K562 (cell line): ENCODE data around the gene APLP1. TPM values are rescaled to one million over a fixed set of nuclear protein-coding genes. Genes with fewer than 3 reads are reported as not detected.

Experiments
- BCOR ChIP-seq: fragments of 450-650 bp; IDR thresholded peaks from 2 replicates; pipeline ENCODE4 v1.6.1; 2016
- BRCA1 ChIP-seq, 2 experiments: fragments of 450-650 bp in 1 of 2; sonication (generic) in 1 of 2; formaldehyde crosslinking in 1 of 2; IDR thresholded peaks; 2 replicates each; pipeline versions ENCODE4 v1.5.0 to v1.6.1; 2017 to 2020; ENCODE audit warnings: mild to moderate bottlenecking in 1 of 2, missing genetic modification reagents in 1 of 2
- CCAR2 ChIP-seq: fragments of 200-400 bp; formaldehyde crosslinking; IDR thresholded peaks from 2 replicates; pipeline ENCODE4 v1.6.1; 2017; ENCODE audit warnings: mild to moderate bottlenecking, low read depth, low read length
- CHD4 ChIP-seq: fragments of 200-600 bp; sonication (generic); IDR thresholded peaks from 3 replicates; pipeline ENCODE4 v1.6.1; 2012; ENCODE audit warnings: low read depth, mild to moderate bottlenecking, mixed read lengths, low read length, inconsistent platforms; ENCODE audit not compliant: insufficient read depth, insufficient replicate concordance, poor library complexity, severe bottlenecking
- FOXK1 ChIP-seq: sonication (generic); formaldehyde crosslinking; IDR thresholded peaks from 2 replicates; pipeline ENCODE4 v1.8.0; 2022; ENCODE audit warnings: missing genetic modification reagents, mild to moderate bottlenecking, borderline replicate concordance
- GABPB2 ChIP-seq: fragments of 250-450 bp; sonication (Bioruptor Pico); conservative IDR thresholded peaks from 2 replicates; pipeline ENCODE4 v1.5.1; 2021; ENCODE audit warnings: mild to moderate bottlenecking
- MTF1 ChIP-seq: fragments of 250-450 bp; sonication (Bioruptor Pico); IDR thresholded peaks from 2 replicates; pipeline ENCODE4 v1.9.0; 2021; ENCODE audit warnings: moderate library complexity, mild to moderate bottlenecking, inconsistent platforms, borderline replicate concordance
- MXD1 ChIP-seq: fragments of 250-450 bp; sonication (Bioruptor Pico); IDR thresholded peaks from 2 replicates; pipeline ENCODE4 v1.8.0; 2021; ENCODE audit warnings: borderline replicate concordance, mild to moderate bottlenecking, moderate library complexity; ENCODE audit not compliant: poor library complexity, severe bottlenecking
- MYNN ChIP-seq, 2 experiments: sonication (generic); formaldehyde crosslinking in 1 of 2; IDR thresholded peaks; 2 replicates each; pipeline versions ENCODE4 v1.5.0 to v1.6.1; 2016 to 2020; ENCODE audit warnings: antibody characterized with exemption in 1 of 2, missing genetic modification reagents in 1 of 2
- NBN ChIP-seq: fragments of 450-650 bp; IDR thresholded peaks from 2 replicates; pipeline ENCODE4 v1.6.1; 2016; ENCODE audit warnings: low read depth, mild to moderate bottlenecking
- NR1H2 ChIP-seq: sonication (generic); formaldehyde crosslinking; IDR thresholded peaks from 2 replicates; pipeline ENCODE4 v1.4.0; 2020; ENCODE audit warnings: mild to moderate bottlenecking, missing genetic modification reagents
- PCBP2 ChIP-seq: fragments of 200-400 bp; formaldehyde crosslinking; IDR thresholded peaks from 2 replicates; pipeline ENCODE4 v1.6.1; 2018; ENCODE audit warnings: low read length, low read depth, mild to moderate bottlenecking, moderate library complexity; ENCODE audit not compliant: poor library complexity, severe bottlenecking
- RBM15 ChIP-seq: fragments of 200-400 bp; formaldehyde crosslinking; IDR thresholded peaks from 2 replicates; pipeline ENCODE4 v1.6.1; 2018; ENCODE audit warnings: mild to moderate bottlenecking, low read length, moderate library complexity; ENCODE audit not compliant: insufficient read depth
- RBM34 ChIP-seq: fragments of 200-400 bp; formaldehyde crosslinking; IDR thresholded peaks from 2 replicates; pipeline ENCODE4 v1.6.1; 2018; ENCODE audit warnings: low read length, borderline replicate concordance; ENCODE audit not compliant: insufficient read depth
- YBX1 ChIP-seq: fragments of 450-650 bp; IDR thresholded peaks from 2 replicates; pipeline ENCODE4 v1.7.1; 2016; ENCODE audit warnings: mild to moderate bottlenecking
- ZBTB12 ChIP-seq: fragments of 250-450 bp; sonication (Bioruptor Pico); IDR thresholded peaks from 2 replicates; pipeline ENCODE4 v1.4.0; 2020
- ZFP1 ChIP-seq: fragments of 450-650 bp; formaldehyde crosslinking; IDR thresholded peaks from 2 replicates; pipeline ENCODE4 v1.4.0; 2020; ENCODE audit warnings: mild to moderate bottlenecking, mixed read lengths
- ZNF124 ChIP-seq: sonication (generic); formaldehyde crosslinking; IDR thresholded peaks from 2 replicates; pipeline ENCODE4 v1.8.1; 2022; ENCODE audit warnings: missing genetic modification reagents
- ZNF282 ChIP-seq: sonication (generic); formaldehyde crosslinking; IDR thresholded peaks from 2 replicates; pipeline ENCODE4 v1.8.1; 2023; ENCODE audit warnings: missing genetic modification reagents
- ZNF316 ChIP-seq: fragments of 450-650 bp; IDR thresholded peaks from 2 replicates; pipeline ENCODE4 v1.6.1; 2016
- ZNF76 ChIP-seq: fragments of 250-450 bp; sonication (Bioruptor Pico); IDR thresholded peaks from 2 replicates; pipeline ENCODE4 v1.4.0; 2020; ENCODE audit warnings: mild to moderate bottlenecking, moderate library complexity, borderline replicate concordance
- ZNF766 ChIP-seq: fragments of 200-800 bp; sonication (Bioruptor generic); conservative IDR thresholded peaks from 2 replicates; pipeline ENCODE4 v1.6.1; 2016; ENCODE audit warnings: missing genetic modification characterization, missing compliant biosample characterization
- polyA plus RNA-seq, 8 experiments: library from polyadenylated mRNA; depleted of rRNA in 4 of 8; stranded (reverse) in 5 of 8; unstranded in 3 of 8; fragments of >200 nt; fragmentation: Nextera tagmentation in 2 of 8; fragmentation: Illumina TruSeq in 1 of 8; extraction: Ambion mirVana in 2 of 8; extraction: Trizol in 1 of 8; gene quantifications; 2 replicates each; pipeline versions ENCODE4 v1.2.1 to v1.2.3, GENCODE V29; 2011 to 2014; ENCODE audit warnings: inconsistent platforms in 1 of 8, missing spikeins in 1 of 8
- total RNA-seq, 7 experiments: library from RNA; depleted of rRNA in 6 of 7; stranded (reverse); fragments of >200 nt in 6 of 7; fragmentation: Illumina TruSeq in 2 of 7; extraction: Trizol in 2 of 7; gene quantifications; 2 replicates each; pipeline versions ENCODE4 v1.2.1 to v1.2.3, GENCODE V29; 2011 to 2021; ENCODE audit warnings: low replicate concordance in 1 of 7
- TF ChIP-seq, protein P1 (sequence below): fragments of 450-650 bp; IDR thresholded peaks from 2 replicates; pipeline ENCODE4 v1.6.1; 2016; ENCODE audit warnings: mild to moderate bottlenecking
- TF ChIP-seq, protein P2 (sequence below): fragments of 450-650 bp; formaldehyde crosslinking; IDR thresholded peaks from 2 replicates; pipeline ENCODE4 v1.4.0; 2020; ENCODE audit warnings: mild to moderate bottlenecking, moderate library complexity

APLP1 gene
- total and polyA plus RNA-seq, 9 of the 15 experiments (the other 6 are each of a cell fraction or from before 2014, with no cell fraction given): 0.69 to 9.9 (median 4.7) TPM

DNA sequence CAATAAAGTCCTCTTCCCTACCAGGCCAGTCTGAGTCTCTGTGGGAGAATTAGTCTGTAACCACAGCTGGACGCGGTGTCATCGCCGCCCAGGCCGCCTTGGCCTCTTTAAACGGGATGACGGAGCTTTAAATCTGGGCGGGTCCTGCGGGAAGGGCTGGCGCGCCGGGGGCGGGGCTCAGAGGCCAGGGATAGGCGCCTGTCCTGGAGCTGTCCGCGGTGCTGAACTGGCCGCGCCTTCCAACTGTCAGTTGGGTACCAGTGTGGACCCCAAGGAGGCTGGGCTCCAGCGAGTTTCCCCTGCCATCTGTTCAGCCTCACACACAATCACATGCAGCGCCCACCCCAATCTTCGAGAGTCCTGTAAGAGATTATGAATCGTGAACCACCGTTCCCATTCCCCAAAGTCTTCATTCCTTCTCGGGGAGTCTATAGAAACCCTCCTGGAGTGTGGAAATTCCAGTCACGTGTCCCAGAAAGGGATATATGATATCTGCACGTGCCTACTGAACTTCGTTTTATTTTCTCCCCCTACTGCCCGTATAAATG is 11.5 kb downstream of the APLP1 start (continued):
- TF ChIP-seq, protein P1, sequence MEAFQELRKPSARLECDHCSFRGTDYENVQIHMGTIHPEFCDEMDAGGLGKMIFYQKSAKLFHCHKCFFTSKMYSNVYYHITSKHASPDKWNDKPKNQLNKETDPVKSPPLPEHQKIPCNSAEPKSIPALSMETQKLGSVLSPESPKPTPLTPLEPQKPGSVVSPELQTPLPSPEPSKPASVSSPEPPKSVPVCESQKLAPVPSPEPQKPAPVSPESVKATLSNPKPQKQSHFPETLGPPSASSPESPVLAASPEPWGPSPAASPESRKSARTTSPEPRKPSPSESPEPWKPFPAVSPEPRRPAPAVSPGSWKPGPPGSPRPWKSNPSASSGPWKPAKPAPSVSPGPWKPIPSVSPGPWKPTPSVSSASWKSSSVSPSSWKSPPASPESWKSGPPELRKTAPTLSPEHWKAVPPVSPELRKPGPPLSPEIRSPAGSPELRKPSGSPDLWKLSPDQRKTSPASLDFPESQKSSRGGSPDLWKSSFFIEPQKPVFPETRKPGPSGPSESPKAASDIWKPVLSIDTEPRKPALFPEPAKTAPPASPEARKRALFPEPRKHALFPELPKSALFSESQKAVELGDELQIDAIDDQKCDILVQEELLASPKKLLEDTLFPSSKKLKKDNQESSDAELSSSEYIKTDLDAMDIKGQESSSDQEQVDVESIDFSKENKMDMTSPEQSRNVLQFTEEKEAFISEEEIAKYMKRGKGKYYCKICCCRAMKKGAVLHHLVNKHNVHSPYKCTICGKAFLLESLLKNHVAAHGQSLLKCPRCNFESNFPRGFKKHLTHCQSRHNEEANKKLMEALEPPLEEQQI: peak; percentile 77
- TF ChIP-seq CHD4 (no peak), ZNF766 (CRISPR knock-in tag) (peak; percentile 82), ZNF316 (peak; percentile 65), GABPB2 (CRISPR knock-in tag) (no peak), RBM15 (no peak), YBX1 (no peak), BRCA1 (IDR thresholded peaks at IDR 0.05) (no peak), BRCA1 (CRISPR knock-in tag; IDR thresholded peaks at IDR 0.05) (no peak), MYNN (IDR thresholded peaks at IDR 0.05) (0 out of 2 replicates have a peak, but pooled peaks have one; percentile 34), MYNN (CRISPR knock-in tag; IDR thresholded peaks at IDR 0.05) (no peak), ZBTB12 (CRISPR knock-in tag) (no peak), ZNF282 (CRISPR knock-in tag) (no peak), PCBP2 (no peak), ZNF124 (CRISPR knock-in tag) (no peak), BCOR (no peak), FOXK1 (0 out of 2 replicates have a peak, but pooled peaks have one; percentile 82), ZNF76 (CRISPR knock-in tag) (no peak), RBM34 (no peak), MXD1 (CRISPR knock-in tag) (no peak), MTF1 (no peak), ZFP1 (no peak), CCAR2 (no peak), NR1H2 (CRISPR knock-in tag) (no peak), NBN (no peak)
- TF ChIP-seq, protein P2, sequence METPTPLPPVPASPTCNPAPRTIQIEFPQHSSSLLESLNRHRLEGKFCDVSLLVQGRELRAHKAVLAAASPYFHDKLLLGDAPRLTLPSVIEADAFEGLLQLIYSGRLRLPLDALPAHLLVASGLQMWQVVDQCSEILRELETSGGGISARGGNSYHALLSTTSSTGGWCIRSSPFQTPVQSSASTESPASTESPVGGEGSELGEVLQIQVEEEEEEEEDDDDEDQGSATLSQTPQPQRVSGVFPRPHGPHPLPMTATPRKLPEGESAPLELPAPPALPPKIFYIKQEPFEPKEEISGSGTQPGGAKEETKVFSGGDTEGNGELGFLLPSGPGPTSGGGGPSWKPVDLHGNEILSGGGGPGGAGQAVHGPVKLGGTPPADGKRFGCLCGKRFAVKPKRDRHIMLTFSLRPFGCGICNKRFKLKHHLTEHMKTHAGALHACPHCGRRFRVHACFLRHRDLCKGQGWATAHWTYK (CRISPR knock-in tag): peak; percentile 77; the same call in 1 of the 2 replicates
